ENCODE results near the gene ALG11. TPM values are rescaled to one million over a fixed set of nuclear protein-coding genes. Genes with fewer than 3 reads are reported as not detected.

ALG11 gene
- total RNA-seq, 1 donor from 2014 or later: 38.4 TPM

DNA sequence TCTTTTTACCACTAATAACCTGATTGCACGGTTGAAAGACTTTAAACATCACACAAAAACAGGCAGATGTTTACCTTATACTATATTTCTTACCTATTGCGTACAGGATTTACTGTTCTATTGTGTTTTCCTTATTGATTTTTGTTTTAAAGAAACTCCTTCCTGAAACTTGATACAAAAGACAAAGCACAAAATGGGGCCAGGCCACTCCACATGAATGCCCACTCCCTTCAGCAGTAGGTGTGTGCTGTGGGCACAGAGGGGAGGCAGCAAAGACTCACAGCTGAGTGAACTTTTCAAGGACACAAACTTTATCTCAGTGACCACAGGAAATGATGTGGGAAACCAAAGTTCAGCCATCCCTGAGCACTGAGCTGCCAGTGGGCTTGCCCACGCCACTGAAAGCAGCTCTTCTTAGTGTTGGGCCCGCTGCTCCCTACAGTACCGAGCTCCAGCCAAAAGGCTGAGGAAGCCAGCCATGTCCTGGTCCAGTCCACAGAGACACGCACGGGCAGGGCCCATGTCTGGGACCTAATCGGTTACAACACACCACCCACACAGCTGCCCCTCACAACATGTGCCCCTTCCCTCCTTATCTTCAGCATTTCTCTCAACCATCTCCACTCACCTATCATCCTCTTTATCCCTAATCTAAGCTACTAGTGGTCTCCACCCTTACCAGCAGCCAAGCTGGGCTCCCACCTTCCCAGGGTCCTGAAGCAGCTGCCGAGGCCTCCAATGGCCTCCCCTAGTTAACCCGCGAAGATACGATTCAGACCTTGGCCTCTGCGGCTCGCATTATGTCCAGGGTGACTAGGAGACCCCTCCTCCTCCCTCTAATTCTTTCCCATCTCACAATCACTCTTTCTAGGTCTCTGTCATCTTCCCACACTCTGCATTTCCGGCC lies 40.4 kb upstream of the ALG11 start:
- intact Hi-C loops (cut with DNase I): no loop called here
- Histone ChIP-seq H3K27ac (no peak overlapping the region), H3K9me3 (no peaks in the 10 kb centered on the region), H3K4me3 (no peak overlapping the region), H3K27me3 (no peaks in the 10 kb centered on the region), H3K36me3 (no peaks in the 10 kb centered on the region), H3K4me1 (no peaks in the 10 kb centered on the region)
- DNase-seq (no peak), ATAC-seq (no peak)
- TF ChIP-seq, protein P1, sequence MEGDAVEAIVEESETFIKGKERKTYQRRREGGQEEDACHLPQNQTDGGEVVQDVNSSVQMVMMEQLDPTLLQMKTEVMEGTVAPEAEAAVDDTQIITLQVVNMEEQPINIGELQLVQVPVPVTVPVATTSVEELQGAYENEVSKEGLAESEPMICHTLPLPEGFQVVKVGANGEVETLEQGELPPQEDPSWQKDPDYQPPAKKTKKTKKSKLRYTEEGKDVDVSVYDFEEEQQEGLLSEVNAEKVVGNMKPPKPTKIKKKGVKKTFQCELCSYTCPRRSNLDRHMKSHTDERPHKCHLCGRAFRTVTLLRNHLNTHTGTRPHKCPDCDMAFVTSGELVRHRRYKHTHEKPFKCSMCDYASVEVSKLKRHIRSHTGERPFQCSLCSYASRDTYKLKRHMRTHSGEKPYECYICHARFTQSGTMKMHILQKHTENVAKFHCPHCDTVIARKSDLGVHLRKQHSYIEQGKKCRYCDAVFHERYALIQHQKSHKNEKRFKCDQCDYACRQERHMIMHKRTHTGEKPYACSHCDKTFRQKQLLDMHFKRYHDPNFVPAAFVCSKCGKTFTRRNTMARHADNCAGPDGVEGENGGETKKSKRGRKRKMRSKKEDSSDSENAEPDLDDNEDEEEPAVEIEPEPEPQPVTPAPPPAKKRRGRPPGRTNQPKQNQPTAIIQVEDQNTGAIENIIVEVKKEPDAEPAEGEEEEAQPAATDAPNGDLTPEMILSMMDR (IDR thresholded peaks at IDR 0.05): no peak

DNA sequence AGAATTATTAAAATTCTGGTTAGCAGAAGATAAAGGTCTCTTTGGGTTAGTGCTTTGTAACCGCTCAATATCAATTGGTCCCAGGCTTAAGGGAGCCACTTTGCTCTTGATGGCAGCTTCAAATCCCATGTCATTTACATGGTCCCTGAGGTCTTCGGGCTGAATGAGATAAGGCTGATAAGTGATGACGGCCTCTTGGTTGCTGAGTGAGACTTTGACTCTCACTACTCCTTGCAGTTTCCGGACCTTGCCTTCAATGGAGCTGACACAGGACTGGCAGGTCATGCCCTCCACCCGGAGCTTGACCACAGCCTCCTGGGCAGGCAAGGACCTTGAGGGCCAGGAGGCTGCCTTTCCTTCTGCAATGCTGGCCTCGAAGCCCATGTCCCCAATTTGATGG lies 37.7 kb upstream of the ALG11 start:
- no peak overlapping the region for H3K27ac ChIP-seq

DNA sequence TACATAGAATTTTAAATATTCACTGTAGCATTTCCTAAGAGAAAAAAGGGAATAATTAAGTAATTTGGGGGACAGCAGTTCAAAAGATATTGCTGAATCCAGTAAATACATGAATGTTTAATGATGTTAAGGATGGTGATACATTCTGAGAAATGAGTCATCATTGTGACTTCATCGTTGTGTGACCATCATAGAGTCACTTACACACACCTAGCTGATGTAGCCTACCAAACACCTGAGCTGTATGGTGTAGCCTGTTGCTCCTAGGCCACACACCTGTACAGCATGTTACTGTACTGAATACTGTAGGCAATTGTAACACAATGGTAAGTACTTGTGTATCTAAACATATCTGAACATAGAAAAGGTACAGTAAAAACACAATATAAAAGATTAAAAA lies 35.8 kb upstream of the ALG11 start:
- Histone ChIP-seq H3K36me3 (no peaks in the 10 kb centered on the region), H3K4me1 (no peaks in the 10 kb centered on the region), H3K4me3 (no peak overlapping the region), H3K27ac (no peak overlapping the region), H3K9me3 (no peaks in the 10 kb centered on the region), H3K27me3 (no peaks in the 10 kb centered on the region)
- TF ChIP-seq, protein P1 (IDR thresholded peaks at IDR 0.05): no peak
- ATAC-seq (no peak), DNase-seq (no peak)
- intact Hi-C loops (cut with DNase I): no loop called here

More for the DNA sequence above, 37.7 kb upstream of the ALG11 start:
- H3K4me3 ChIP-seq: no peak overlapping the region
- intact Hi-C loops (cut with DNase I): no loop called here
- H3K4me1 ChIP-seq: no peaks in the 10 kb centered on the region
- H3K36me3 ChIP-seq: no peaks in the 10 kb centered on the region
- no peaks in the 10 kb centered on the region for H3K9me3 ChIP-seq
- ATAC-seq: no peak
- TF ChIP-seq, protein P1 (IDR thresholded peaks at IDR 0.05): no peak
- no peaks in the 10 kb centered on the region for H3K27me3 ChIP-seq
- no peak for DNase-seq

DNA sequence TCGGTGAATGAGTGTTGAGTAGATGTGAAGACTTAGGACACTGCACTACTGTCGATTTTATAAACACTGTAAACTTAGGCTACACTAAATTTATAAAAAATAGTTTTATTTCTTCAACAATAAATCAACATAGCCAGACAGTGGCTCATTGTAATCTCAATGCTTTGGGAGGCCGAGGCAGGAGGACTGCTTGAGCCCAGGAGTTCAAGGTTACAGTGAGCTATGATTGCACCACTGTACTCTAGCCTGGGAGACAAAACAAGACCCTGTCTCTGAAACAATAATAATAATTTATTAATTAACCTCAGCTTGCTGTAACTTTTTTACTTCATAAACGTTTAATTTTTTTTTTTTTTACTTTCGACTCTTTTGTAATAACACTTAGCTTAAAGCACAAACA lies 35.3 kb upstream of the ALG11 start:
- Histone ChIP-seq H3K4me1 (no peaks in the 10 kb centered on the region), H3K9me3 (no peaks in the 10 kb centered on the region), H3K4me3 (no peak overlapping the region), H3K36me3 (no peaks in the 10 kb centered on the region), H3K27ac (no peak overlapping the region), H3K27me3 (no peaks in the 10 kb centered on the region)
- ATAC-seq (no peak), DNase-seq (no peak)
- TF ChIP-seq, protein P1 (IDR thresholded peaks at IDR 0.05): no peak
- intact Hi-C loops (cut with DNase I): no loop called here

DNA sequence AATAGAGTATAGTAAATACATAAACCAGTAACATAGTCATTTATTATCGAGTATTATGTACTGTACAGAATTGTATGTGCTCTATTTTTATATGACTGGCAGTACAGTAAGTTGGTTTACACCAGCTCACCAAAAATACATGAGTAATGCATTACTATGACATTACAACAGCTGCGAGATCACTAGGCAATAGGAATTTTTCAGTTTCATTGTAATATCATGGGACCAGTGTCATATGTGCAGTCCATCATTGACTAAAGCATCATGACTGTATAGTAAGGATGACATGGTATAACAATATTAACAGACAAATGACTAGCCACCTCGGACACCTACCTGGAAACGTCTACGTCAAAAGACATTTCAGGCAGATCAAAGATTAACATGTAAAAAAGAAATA lies 34.6 kb upstream of the ALG11 start:
- no peaks in the 10 kb centered on the region for H3K27me3 ChIP-seq
- ATAC-seq (no peak), DNase-seq (no peak)
- H3K9me3 ChIP-seq: no peaks in the 10 kb centered on the region
- TF ChIP-seq, protein P1 (IDR thresholded peaks at IDR 0.05): no peak
- no peaks in the 10 kb centered on the region for H3K36me3 ChIP-seq
- intact Hi-C loops (cut with DNase I): no loop called here
- no peak overlapping the region for H3K4me3 ChIP-seq
- no peaks in the 10 kb centered on the region for H3K4me1 ChIP-seq
- H3K27ac ChIP-seq: no peak overlapping the region

Measured in upper lobe of right lung (tissue), 1 donor.